ENCODE data around the gene TMEM164. TPM values are rescaled to one million over a fixed set of nuclear protein-coding genes. Genes with fewer than 3 reads are reported as not detected.

Gene TMEM164
- total RNA-seq, 4 donors from 2014 or later = 8.2 to 13.4 (median 11.1) TPM

- H3K4me3 ChIP-seq = no peak overlapping the region
- TF ChIP-seq EP300 (IDR thresholded peaks at IDR 0.05) (no peak), POLR2AphosphoS5 (IDR thresholded peaks at IDR 0.05) (no peak), CTCF (IDR thresholded peaks at IDR 0.05) (no peak), POLR2A (IDR thresholded peaks at IDR 0.05; ENCODE audit: low read depth) (no peak)
Measured at GRCh38 chrX:110046001-110046400, 43.1 kb downstream of the TMEM164 start.

GRCh38 chrX:110046971-110047370 is 44.1 kb downstream of the TMEM164 start:
- H3K4me3 ChIP-seq = no peak overlapping the region
- 88% methylated on average over 1 of the region's 1 CpG for WGBS
- H3K9me3 ChIP-seq = no peaks in the 10 kb centered on the region
- H3K27me3 ChIP-seq = no peaks in the 10 kb centered on the region
- H3K27ac ChIP-seq (replicated peaks in 1 of 4) = no peak overlapping the region
- H3K36me3 ChIP-seq = no peaks in the 10 kb centered on the region
- DNase-seq (ENCODE audit: extremely low spot score) = no peak
- intact Hi-C loops (cut with DNase I) = no loop called here
- H3K4me1 ChIP-seq = peaks cover 0 to 12% (median 6%) of the 10 kb centered on the region in 4 donors
- TF ChIP-seq EP300 (IDR thresholded peaks at IDR 0.05) (no peak), POLR2A (IDR thresholded peaks at IDR 0.05; ENCODE audit: low read depth) (no peak), POLR2AphosphoS5 (IDR thresholded peaks at IDR 0.05) (no peak), CTCF (IDR thresholded peaks at IDR 0.05) (no peak)

More at GRCh38 chrX:110046001-110046400, 43.1 kb downstream of the TMEM164 start:
- Histone ChIP-seq H3K36me3 (no peaks in the 10 kb centered on the region), H3K9me3 (no peaks in the 10 kb centered on the region), H3K27ac (replicated peaks in 1 of 4) (no peak overlapping the region), H3K4me1 (peaks cover 0 to 12% (median 6%) of the 10 kb centered on the region in 4 donors), H3K27me3 (no peaks in the 10 kb centered on the region)
- 40% methylated on average over 4 of the region's 4 CpGs for WGBS
- intact Hi-C loops (cut with DNase I) = no loop called here
- DNase-seq (ENCODE audit: extremely low spot score) = no peak

GRCh38 chrX:110049096-110049495 is 46.2 kb downstream of the TMEM164 start:
- H3K9me3 ChIP-seq = no peaks in the 10 kb centered on the region
- no peaks in the 10 kb centered on the region for H3K36me3 ChIP-seq
- no peak for DNase-seq (ENCODE audit: extremely low spot score)
- no peak overlapping the region for H3K27ac ChIP-seq (replicated peaks in 1 of 4)
- H3K27me3 ChIP-seq = no peaks in the 10 kb centered on the region
- peaks cover 0 to 4% (median 2%) of the 10 kb centered on the region in 4 donors for H3K4me1 ChIP-seq
- no peak overlapping the region for H3K4me3 ChIP-seq
- intact Hi-C loops (cut with DNase I) = no loop called here
- 42% methylated on average over 1 of the region's 1 CpG for WGBS
- TF ChIP-seq POLR2AphosphoS5 (IDR thresholded peaks at IDR 0.05) = no peak
- TF ChIP-seq POLR2A (IDR thresholded peaks at IDR 0.05; ENCODE audit: low read depth) = no peak
- no peak for TF ChIP-seq CTCF (IDR thresholded peaks at IDR 0.05)
- no peak for TF ChIP-seq EP300 (IDR thresholded peaks at IDR 0.05)

- TF ChIP-seq EP300 (IDR thresholded peaks at IDR 0.05) = no peak
- TF ChIP-seq POLR2A (IDR thresholded peaks at IDR 0.05; ENCODE audit: low read depth) = no peak
- no peak for TF ChIP-seq POLR2AphosphoS5 (IDR thresholded peaks at IDR 0.05)
- no peak for TF ChIP-seq CTCF (IDR thresholded peaks at IDR 0.05)
- Histone ChIP-seq H3K27ac (replicated peaks in 1 of 4) (no peak overlapping the region), H3K36me3 (no peaks in the 10 kb centered on the region), H3K9me3 (no peaks in the 10 kb centered on the region), H3K27me3 (no peaks in the 10 kb centered on the region), H3K4me3 (no peak overlapping the region), H3K4me1 (peaks cover 0 to 3% (median 0%) of the 10 kb centered on the region in 4 donors)
- WGBS = 49% methylated on average over 2 of the region's 2 CpGs
- intact Hi-C loops (cut with DNase I) = no loop called here
- no peak for DNase-seq (ENCODE audit: extremely low spot score)
Measured at GRCh38 chrX:110050386-110050785, 47.5 kb downstream of the TMEM164 start.

- peaks cover 0 to 3% (median 0%) of the 10 kb centered on the region in 4 donors for H3K4me1 ChIP-seq
- intact Hi-C loops (cut with DNase I) = no loop called here
- 83% methylated on average over 2 of the region's 2 CpGs for WGBS
- DNase-seq (ENCODE audit: extremely low spot score) = no peak
- TF ChIP-seq CTCF (IDR thresholded peaks at IDR 0.05) = no peak
- no peak for TF ChIP-seq POLR2A (IDR thresholded peaks at IDR 0.05; ENCODE audit: low read depth)
- H3K36me3 ChIP-seq = no peaks in the 10 kb centered on the region
- H3K27me3 ChIP-seq = no peaks in the 10 kb centered on the region
- no peak overlapping the region for H3K27ac ChIP-seq (replicated peaks in 1 of 4)
- H3K4me3 ChIP-seq = no peak overlapping the region
- no peaks in the 10 kb centered on the region for H3K9me3 ChIP-seq
Measured at GRCh38 chrX:110050901-110051300, 48.0 kb downstream of the TMEM164 start.
